Sigmoid colon (tissue), 7 donors: ENCODE measurements around the gene ZFAND3. TPM values are rescaled to one million over a fixed set of nuclear protein-coding genes. Genes with fewer than 3 reads are reported as not detected.

ENCODE experiments used
- DNase-seq: peaks from one replicate; pipeline ENCODE4 v3.0.0-alpha.2; 2019
- H3K27ac ChIP-seq, 4 donors: fragments of 200-600 bp; sonication (generic); one replicate each; pipeline ENCODE4 v1.5.1; 2016 to 2019; ENCODE audit warnings: mild to moderate bottlenecking in 1 of 4
- H3K27me3 ChIP-seq, 3 donors: fragments of 200-600 bp; sonication (generic); one replicate each; pipeline ENCODE4 v1.5.1; 2019; ENCODE audit warnings: mild to moderate bottlenecking in 1 of 3
- H3K36me3 ChIP-seq, 4 donors: fragments of 200-600 bp; sonication (generic); one replicate each; pipeline ENCODE4 v1.5.1; 2016 to 2019
- H3K4me1 ChIP-seq, 4 donors: fragments of 200-600 bp; sonication (generic); one replicate each; pipeline ENCODE4 v1.5.1; 2017 to 2019
- H3K4me3 ChIP-seq, 4 donors: fragments of 200-600 bp; sonication (generic); one replicate each; pipeline ENCODE4 v1.5.1; 2017 to 2019; ENCODE audit warnings: mild to moderate bottlenecking in 2 of 4, moderate library complexity in 1 of 4
- H3K9me3 ChIP-seq, 4 donors: fragments of 200-600 bp in 3 of 4; sonication (generic) in 3 of 4; one replicate each; pipeline versions ENCODE4 v1.5.1 to v1.6.1; 2013 to 2019
- EP300 ChIP-seq, 4 donors: sonication (generic); formaldehyde crosslinking; IDR thresholded peaks; one replicate each; pipeline ENCODE4 v1.6.1; 2017; ENCODE audit warnings: antibody characterized with exemption in 4 of 4
- POLR2A ChIP-seq, 2 donors: fragments of 450-650 bp; IDR thresholded peaks; one replicate each; pipeline ENCODE4 v1.6.1; 2016; ENCODE audit warnings: antibody characterized with exemption in 2 of 2, mild to moderate bottlenecking in 2 of 2, moderate library complexity in 2 of 2
- POLR2AphosphoS5 ChIP-seq, 4 donors: sonication (generic); formaldehyde crosslinking; IDR thresholded peaks; one replicate each; pipeline ENCODE4 v1.6.1; 2017; ENCODE audit warnings: antibody characterized with exemption in 4 of 4
- WGBS, 2 donors: extraction: QIAGEN DNeasy Blood & Tissue Kit; methylation state at CpG; one replicate each; pipeline ENCODE4 v1.1.7; 2013; 5-methylcytosine and 5-hydroxymethylcytosine counted together
- intact Hi-C: fragments of 100-400 bp; cut with DNase I; formaldehyde crosslinking; loops from one replicate; pipeline ENCODE4 v1.15.1; 2023
- polyA plus RNA-seq, 3 donors: library from polyadenylated mRNA; stranded (reverse); fragments of 200-250 nt; gene quantifications; one replicate each; pipeline ENCODE4 v1.2.3, GENCODE V29; 2013
- total RNA-seq, 4 donors: library from RNA; depleted of rRNA; stranded (reverse); fragments of >200 nt; gene quantifications; one replicate each; pipeline ENCODE4 v1.1.0, GENCODE V29; 2016
- TF ChIP-seq, protein P1 (sequence below), 4 experiments: fragments of 450-650 bp in 3 of 4; fragments of 200-600 bp in 1 of 4; IDR thresholded peaks; one replicate each; pipeline ENCODE4 v1.5.1; 2016 to 2019; ENCODE audit warnings: antibody characterized with exemption in 4 of 4, mild to moderate bottlenecking in 3 of 4, moderate library complexity in 2 of 4
- donor health status: healthy with polysubstance abuse.
- donor health status: Bipolar disorder and iron deficiency.
- donor health status: healthy.

ZFAND3 gene
- total and polyA plus RNA-seq, 7 donors = 32.4 to 54.8 (median 39.0) TPM

DNA sequence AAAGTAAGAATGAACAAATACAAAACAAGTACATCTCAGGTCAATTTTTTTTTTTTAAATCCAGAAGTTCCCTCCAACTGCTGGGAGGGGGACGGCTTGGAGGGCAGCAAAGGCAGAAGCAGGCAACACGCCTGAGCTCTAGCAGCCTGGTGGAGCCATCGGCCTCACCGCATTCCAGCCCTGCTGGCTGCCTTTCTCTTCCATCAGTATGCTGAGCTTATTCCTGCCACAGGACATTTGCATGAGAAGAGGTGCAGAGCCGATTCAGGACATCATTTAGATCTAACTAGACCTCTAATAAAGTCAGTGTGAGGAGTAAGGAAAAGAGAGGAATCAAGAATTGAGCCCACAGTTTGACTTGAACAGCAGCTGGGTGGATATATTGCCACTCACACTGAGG, 318.8 kb downstream of the ZFAND3 start:
- Histone ChIP-seq H3K9me3 (no peaks in the 10 kb centered on the region), H3K27me3 (no peaks in the 10 kb centered on the region), H3K4me1 (peaks cover 0 to 10% (median 5%) of the 10 kb centered on the region in 4 donors), H3K4me3 (no peak overlapping the region), H3K27ac (no peak overlapping the region), H3K36me3 (peaks cover 0 to 13% (median 2%) of the 10 kb centered on the region in 4 donors)
- TF ChIP-seq EP300 (IDR thresholded peaks at IDR 0.05) = no peak
- no peak for TF ChIP-seq POLR2A (IDR thresholded peaks at IDR 0.05)
- no peak for TF ChIP-seq POLR2AphosphoS5 (IDR thresholded peaks at IDR 0.05)
- TF ChIP-seq, protein P1, sequence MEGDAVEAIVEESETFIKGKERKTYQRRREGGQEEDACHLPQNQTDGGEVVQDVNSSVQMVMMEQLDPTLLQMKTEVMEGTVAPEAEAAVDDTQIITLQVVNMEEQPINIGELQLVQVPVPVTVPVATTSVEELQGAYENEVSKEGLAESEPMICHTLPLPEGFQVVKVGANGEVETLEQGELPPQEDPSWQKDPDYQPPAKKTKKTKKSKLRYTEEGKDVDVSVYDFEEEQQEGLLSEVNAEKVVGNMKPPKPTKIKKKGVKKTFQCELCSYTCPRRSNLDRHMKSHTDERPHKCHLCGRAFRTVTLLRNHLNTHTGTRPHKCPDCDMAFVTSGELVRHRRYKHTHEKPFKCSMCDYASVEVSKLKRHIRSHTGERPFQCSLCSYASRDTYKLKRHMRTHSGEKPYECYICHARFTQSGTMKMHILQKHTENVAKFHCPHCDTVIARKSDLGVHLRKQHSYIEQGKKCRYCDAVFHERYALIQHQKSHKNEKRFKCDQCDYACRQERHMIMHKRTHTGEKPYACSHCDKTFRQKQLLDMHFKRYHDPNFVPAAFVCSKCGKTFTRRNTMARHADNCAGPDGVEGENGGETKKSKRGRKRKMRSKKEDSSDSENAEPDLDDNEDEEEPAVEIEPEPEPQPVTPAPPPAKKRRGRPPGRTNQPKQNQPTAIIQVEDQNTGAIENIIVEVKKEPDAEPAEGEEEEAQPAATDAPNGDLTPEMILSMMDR (IDR thresholded peaks at IDR 0.05) = no peak
- intact Hi-C loops = no loop called here
- WGBS, 2 donors = 95 to 96% methylated on average over 5 of the region's 5 CpGs
- DNase-seq = no peak

DNA sequence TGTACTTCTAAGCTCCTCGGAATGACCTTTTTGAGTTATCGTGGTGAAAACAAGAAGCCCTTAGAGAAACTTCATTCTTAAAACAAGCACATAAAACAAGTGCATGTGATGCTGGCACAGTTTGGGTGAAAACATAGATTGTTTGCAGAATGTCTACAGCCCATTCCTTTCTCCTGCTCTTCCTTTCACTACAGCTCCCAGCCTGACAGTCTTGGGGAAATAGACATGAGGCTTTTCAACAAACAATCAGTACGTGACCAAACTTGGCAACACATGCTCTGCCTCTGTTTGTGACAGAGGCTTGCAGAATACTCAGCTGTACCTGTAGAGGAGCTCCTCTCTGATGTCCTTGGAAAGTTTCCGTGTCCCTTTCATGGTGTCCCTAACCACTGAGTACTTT, 321.6 kb downstream of the ZFAND3 start:
- WGBS, 2 donors = 93 to 95% methylated on average over 4 of the region's 4 CpGs

DNA sequence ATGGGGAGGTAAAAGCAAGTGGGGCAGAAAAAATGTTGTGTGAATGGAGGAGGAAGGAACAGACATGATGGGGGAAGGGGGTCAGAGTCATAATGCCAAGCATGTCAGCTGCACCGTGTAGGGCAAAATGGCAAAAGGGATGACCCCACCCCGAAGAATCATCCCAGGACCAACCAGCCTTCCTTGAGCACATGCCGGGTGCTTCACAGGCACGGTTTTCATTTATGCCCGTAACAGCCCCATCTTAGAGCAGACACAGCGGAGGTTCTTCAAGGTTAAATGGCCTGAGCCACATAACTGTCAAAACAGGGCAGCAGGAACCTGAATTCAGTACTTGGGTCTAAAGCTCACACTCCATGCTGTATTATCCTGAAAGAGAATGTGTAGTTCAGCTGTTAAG, 322.2 kb downstream of the ZFAND3 start:
- Histone ChIP-seq H3K9me3 (no peaks in the 10 kb centered on the region), H3K27ac (no peak overlapping the region), H3K27me3 (no peaks in the 10 kb centered on the region), H3K36me3 (peaks cover 0 to 13% (median 2%) of the 10 kb centered on the region in 4 donors), H3K4me3 (no peak overlapping the region), H3K4me1 (no peaks in the 10 kb centered on the region)
- TF ChIP-seq, protein P1 (IDR thresholded peaks at IDR 0.05) = no peak
- TF ChIP-seq POLR2AphosphoS5 (IDR thresholded peaks at IDR 0.05) (no peak), EP300 (IDR thresholded peaks at IDR 0.05) (no peak), POLR2A (IDR thresholded peaks at IDR 0.05) (no peak)
- WGBS, 2 donors = 86 to 94% methylated on average over 6 of the region's 6 CpGs
- intact Hi-C loops = no loop called here
- no peak for DNase-seq

More for the DNA sequence above, 321.6 kb downstream of the ZFAND3 start:
- H3K9me3 ChIP-seq = no peaks in the 10 kb centered on the region
- intact Hi-C loops = no loop called here
- DNase-seq = no peak
- TF ChIP-seq POLR2A (IDR thresholded peaks at IDR 0.05) (no peak), EP300 (IDR thresholded peaks at IDR 0.05) (no peak), POLR2AphosphoS5 (IDR thresholded peaks at IDR 0.05) (no peak)
- TF ChIP-seq, protein P1 (IDR thresholded peaks at IDR 0.05) = no peak
- H3K36me3 ChIP-seq = peaks cover 0 to 13% (median 2%) of the 10 kb centered on the region in 4 donors
- H3K4me3 ChIP-seq = no peak overlapping the region
- no peaks in the 10 kb centered on the region for H3K4me1 ChIP-seq
- no peak overlapping the region for H3K27ac ChIP-seq
- no peaks in the 10 kb centered on the region for H3K27me3 ChIP-seq

DNA sequence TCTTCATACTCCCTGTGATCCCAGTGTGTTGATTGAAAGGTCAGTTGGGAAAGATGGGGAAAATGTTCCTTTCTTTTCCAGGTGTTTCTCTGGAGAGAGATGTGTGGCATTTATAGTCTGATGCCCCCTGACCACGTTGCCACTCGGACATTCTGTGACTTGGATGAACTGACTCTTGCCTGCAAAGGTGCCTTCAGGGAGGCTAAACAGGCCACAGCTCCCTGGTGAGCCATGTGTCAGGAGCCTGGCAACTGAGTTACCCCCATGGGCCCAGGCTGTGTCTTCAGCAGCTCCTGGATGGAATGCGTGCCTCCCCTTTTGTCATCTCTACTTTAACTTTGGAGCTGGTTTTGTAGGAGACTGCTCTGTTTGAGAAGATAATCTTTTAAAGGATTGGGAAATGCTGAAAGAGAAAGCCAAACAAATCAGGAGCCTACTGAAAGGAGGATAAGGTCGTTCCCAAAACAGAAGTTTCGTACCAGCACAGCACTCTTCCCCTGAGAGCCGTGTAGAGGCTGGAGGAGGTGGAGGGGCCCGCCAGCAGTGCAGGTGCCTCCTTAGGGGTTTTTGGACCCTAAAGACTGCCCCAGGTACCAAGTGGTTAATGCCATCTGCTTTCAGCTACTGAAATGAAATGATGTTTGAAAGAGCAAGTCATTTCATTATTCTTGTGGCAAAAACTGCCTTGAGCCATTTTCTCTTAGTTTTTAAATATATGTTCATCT, 322.8 kb downstream of the ZFAND3 start:
- TF ChIP-seq, protein P1 (IDR thresholded peaks at IDR 0.05) = no peak
- TF ChIP-seq POLR2AphosphoS5 (IDR thresholded peaks at IDR 0.05) = no peak
- intact Hi-C loops = no loop called here
- WGBS, 2 donors = 91 to 95% methylated on average over 7 of the region's 7 CpGs
- Histone ChIP-seq H3K4me1 (no peaks in the 10 kb centered on the region), H3K27ac (no peak overlapping the region), H3K27me3 (no peaks in the 10 kb centered on the region), H3K36me3 (peaks cover 0 to 13% (median 2%) of the 10 kb centered on the region in 4 donors), H3K4me3 (no peak overlapping the region), H3K9me3 (no peaks in the 10 kb centered on the region)
- DNase-seq = no peak
